Activated CD4-positive, alpha-beta T cell treated with anti-CD3 and anti-CD28 coated beads for 1 hour (primary cell): ENCODE measurements around the gene HOTAIR.

ENCODE experiments used
- DNase-seq: peaks from one replicate; pipeline ENCODE4 v3.0.0-alpha.2; 2020

The HOTAIR gene

GRCh38 chr12:53956251-53956887 is 18.4 kb downstream of the HOTAIR start:
- DNase-seq, result no peak

GRCh38 chr12:53955776-53956250 is 18.9 kb downstream of the HOTAIR start:
- no peak for DNase-seq

- no peak for DNase-seq
These were observed 19.5 kb downstream of the HOTAIR start for GRCh38 chr12:53955036-53955775.

GRCh38 chr12:53954694-53955035 is 20.1 kb downstream of the HOTAIR start, which contains the start of gene HOXC12:
Gene HOXC12, plus strand, starts transcription at chr12:53954903. Its CDS starts 27 bp downstream, at chr12:53954930.
- no peak for DNase-seq

GRCh38 chr12:53953831-53954693 is 20.7 kb downstream of the HOTAIR start:
- DNase-seq, result no peak

- no peak for DNase-seq
These were observed 21.7 kb downstream of the HOTAIR start for GRCh38 chr12:53952871-53953734.

GRCh38 chr12:53952335-53952694 is 22.4 kb downstream of the HOTAIR start:
- DNase-seq, result no peak

- DNase-seq, result no peak
These were observed 23.0 kb downstream of the HOTAIR start for GRCh38 chr12:53951577-53952334.

- DNase-seq, result no peak
These were observed 23.8 kb downstream of the HOTAIR start for GRCh38 chr12:53950789-53951576.

GRCh38 chr12:53950437-53950773 is 24.3 kb downstream of the HOTAIR start:
- DNase-seq, result no peak

GRCh38 chr12:53949631-53950436 is 24.9 kb downstream of the HOTAIR start:
- DNase-seq, result no peak

- no peak for DNase-seq
These were observed 25.8 kb downstream of the HOTAIR start for GRCh38 chr12:53948650-53949593.

GRCh38 chr12:53947743-53948142 is 27.0 kb downstream of the HOTAIR start:
- DNase-seq, result no peak

- no peak for DNase-seq
These were observed 29.6 kb downstream of the HOTAIR start for GRCh38 chr12:53944907-53945847.

GRCh38 chr12:53944209-53944608 is 30.5 kb downstream of the HOTAIR start:
- DNase-seq, result no peak

GRCh38 chr12:53942467-53942997 is 32.2 kb downstream of the HOTAIR start:
- no peak for DNase-seq

- DNase-seq, result no peak
These were observed 33.0 kb downstream of the HOTAIR start for GRCh38 chr12:53941750-53942149.

GRCh38 chr12:53941187-53941586 is 33.6 kb downstream of the HOTAIR start:
- no peak for DNase-seq
